Tibial nerve (tissue), 4 donors: ENCODE results near the gene WNK3. TPM values are rescaled to one million over a fixed set of nuclear protein-coding genes. Genes with fewer than 3 reads are reported as not detected.

ENCODE experiments used
- DNase-seq, 2 donors: peaks; one replicate each; pipeline ENCODE4 v3.0.0-alpha.2; 2019; ENCODE audit warnings: low spot score in 2 of 2
- H3K27ac ChIP-seq, 4 donors: fragments of 200-600 bp; sonication (generic) in 3 of 4; one replicate each; pipeline ENCODE4 v1.5.1; 2017 to 2019; ENCODE audit warnings: mild to moderate bottlenecking in 1 of 4
- H3K27me3 ChIP-seq, 2 donors: fragments of 200-600 bp; sonication (generic) in 1 of 2; one replicate each; pipeline versions ENCODE4 v1.5.1 to v1.6.0; 2017 to 2019
- H3K36me3 ChIP-seq, 3 donors: fragments of 200-600 bp; sonication (generic); one replicate each; pipeline ENCODE4 v1.5.1; 2018 to 2019
- H3K4me1 ChIP-seq, 4 donors: fragments of 200-600 bp; sonication (generic) in 3 of 4; one replicate each; pipeline ENCODE4 v1.5.1; 2017 to 2019
- H3K4me3 ChIP-seq, 4 donors: fragments of 200-600 bp; sonication (generic) in 3 of 4; one replicate each; pipeline ENCODE4 v1.5.1; 2017 to 2019; ENCODE audit warnings: mild to moderate bottlenecking in 1 of 4, moderate library complexity in 1 of 4
- H3K9me3 ChIP-seq, 4 donors: fragments of 200-600 bp; sonication (generic) in 3 of 4; one replicate each; pipeline ENCODE4 v1.5.1; 2017 to 2019
- EP300 ChIP-seq, 2 donors: sonication (generic); formaldehyde crosslinking; IDR thresholded peaks; one replicate each; pipeline ENCODE4 v1.6.1; 2017; ENCODE audit warnings: antibody characterized with exemption in 2 of 2, mild to moderate bottlenecking in 1 of 2
- POLR2A ChIP-seq, 2 donors: fragments of 450-650 bp; IDR thresholded peaks; one replicate each; pipeline ENCODE4 v1.6.1; 2017; ENCODE audit warnings: antibody characterized with exemption in 2 of 2, mild to moderate bottlenecking in 2 of 2, moderate library complexity in 2 of 2
- WGBS, 2 donors: methylation state at CpG; one replicate each; pipeline ENCODE4 v1.1.5; 2018; 5-methylcytosine and 5-hydroxymethylcytosine counted together
- total RNA-seq, 4 donors: library from RNA; depleted of rRNA; stranded (reverse); fragments of >200 nt; gene quantifications; one replicate each; pipeline ENCODE4 v1.1.0, GENCODE V29; 2016
- TF ChIP-seq, protein P1 (sequence below), 5 experiments: fragments of 200-600 bp in 3 of 5; fragments of 450-650 bp in 2 of 5; sonication (generic) in 3 of 5; IDR thresholded peaks; one replicate each; pipeline ENCODE4 v1.5.1; 2016 to 2019; ENCODE audit warnings: antibody characterized with exemption in 5 of 5, mild to moderate bottlenecking in 3 of 5, moderate library complexity in 2 of 5

Gene WNK3
- total RNA-seq, 4 donors from 2014 or later: 1.8 to 2.2 (median 2.0) TPM

GRCh38 chrX:54248309-54248708 is 109.5 kb downstream of the WNK3 start:
- H3K27me3 ChIP-seq: peaks cover 0 to 7% of the 10 kb centered on the region in 2 donors
- TF ChIP-seq POLR2A (IDR thresholded peaks at IDR 0.05) (no peak), EP300 (IDR thresholded peaks at IDR 0.05) (no peak)
- TF ChIP-seq, protein P1, sequence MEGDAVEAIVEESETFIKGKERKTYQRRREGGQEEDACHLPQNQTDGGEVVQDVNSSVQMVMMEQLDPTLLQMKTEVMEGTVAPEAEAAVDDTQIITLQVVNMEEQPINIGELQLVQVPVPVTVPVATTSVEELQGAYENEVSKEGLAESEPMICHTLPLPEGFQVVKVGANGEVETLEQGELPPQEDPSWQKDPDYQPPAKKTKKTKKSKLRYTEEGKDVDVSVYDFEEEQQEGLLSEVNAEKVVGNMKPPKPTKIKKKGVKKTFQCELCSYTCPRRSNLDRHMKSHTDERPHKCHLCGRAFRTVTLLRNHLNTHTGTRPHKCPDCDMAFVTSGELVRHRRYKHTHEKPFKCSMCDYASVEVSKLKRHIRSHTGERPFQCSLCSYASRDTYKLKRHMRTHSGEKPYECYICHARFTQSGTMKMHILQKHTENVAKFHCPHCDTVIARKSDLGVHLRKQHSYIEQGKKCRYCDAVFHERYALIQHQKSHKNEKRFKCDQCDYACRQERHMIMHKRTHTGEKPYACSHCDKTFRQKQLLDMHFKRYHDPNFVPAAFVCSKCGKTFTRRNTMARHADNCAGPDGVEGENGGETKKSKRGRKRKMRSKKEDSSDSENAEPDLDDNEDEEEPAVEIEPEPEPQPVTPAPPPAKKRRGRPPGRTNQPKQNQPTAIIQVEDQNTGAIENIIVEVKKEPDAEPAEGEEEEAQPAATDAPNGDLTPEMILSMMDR (IDR thresholded peaks at IDR 0.05): no peak
- H3K27ac ChIP-seq: no peak overlapping the region
- DNase-seq: no peak
- H3K4me1 ChIP-seq: no peaks in the 10 kb centered on the region
- no peaks in the 10 kb centered on the region for H3K9me3 ChIP-seq
- WGBS, 2 donors: 49 to 57% methylated on average over 1 of the region's 1 CpG
- no peaks in the 10 kb centered on the region for H3K36me3 ChIP-seq
- no peak overlapping the region for H3K4me3 ChIP-seq

GRCh38 chrX:54246866-54247265 is 111.0 kb downstream of the WNK3 start:
- no peaks in the 10 kb centered on the region for H3K36me3 ChIP-seq
- H3K4me1 ChIP-seq: no peaks in the 10 kb centered on the region
- DNase-seq: no peak
- no peaks in the 10 kb centered on the region for H3K9me3 ChIP-seq
- peaks cover 0 to 7% of the 10 kb centered on the region in 2 donors for H3K27me3 ChIP-seq
- no peak overlapping the region for H3K4me3 ChIP-seq
- TF ChIP-seq, protein P1 (IDR thresholded peaks at IDR 0.05): no peak
- TF ChIP-seq EP300 (IDR thresholded peaks at IDR 0.05): no peak
- TF ChIP-seq POLR2A (IDR thresholded peaks at IDR 0.05): no peak
- no peak overlapping the region for H3K27ac ChIP-seq

GRCh38 chrX:54238588-54238987 is 119.3 kb downstream of the WNK3 start:
- WGBS, 2 donors: 95 to 100% methylated on average over 4 of the region's 4 CpGs
- no peak for DNase-seq
- H3K4me1 ChIP-seq: no peaks in the 10 kb centered on the region

GRCh38 chrX:54237014-54237413 is 120.8 kb downstream of the WNK3 start:
- 68 to 93% methylated on average over 4 of the region's 4 CpGs for WGBS, 2 donors
- no peak overlapping the region for H3K4me3 ChIP-seq
- H3K27ac ChIP-seq: no peak overlapping the region
- no peak for DNase-seq
- H3K36me3 ChIP-seq: peaks cover 0 to 14% (median 0%) of the 10 kb centered on the region in 3 donors
- TF ChIP-seq POLR2A (IDR thresholded peaks at IDR 0.05) (no peak), EP300 (IDR thresholded peaks at IDR 0.05) (no peak)
- TF ChIP-seq, protein P1 (IDR thresholded peaks at IDR 0.05): no peak
- H3K27me3 ChIP-seq: no peaks in the 10 kb centered on the region
- no peaks in the 10 kb centered on the region for H3K4me1 ChIP-seq
- peaks cover 0 to 8% (median 0%) of the 10 kb centered on the region in 4 donors for H3K9me3 ChIP-seq

More at GRCh38 chrX:54238588-54238987, 119.3 kb downstream of the WNK3 start:
- no peak overlapping the region for H3K4me3 ChIP-seq
- TF ChIP-seq, protein P1 (IDR thresholded peaks at IDR 0.05): no peak
- no peak for TF ChIP-seq EP300 (IDR thresholded peaks at IDR 0.05)
- no peak for TF ChIP-seq POLR2A (IDR thresholded peaks at IDR 0.05)
- H3K36me3 ChIP-seq: peaks cover 0 to 14% (median 0%) of the 10 kb centered on the region in 3 donors
- no peaks in the 10 kb centered on the region for H3K27me3 ChIP-seq
- no peak overlapping the region for H3K27ac ChIP-seq
- H3K9me3 ChIP-seq: peaks cover 0 to 8% (median 0%) of the 10 kb centered on the region in 4 donors

DNA sequence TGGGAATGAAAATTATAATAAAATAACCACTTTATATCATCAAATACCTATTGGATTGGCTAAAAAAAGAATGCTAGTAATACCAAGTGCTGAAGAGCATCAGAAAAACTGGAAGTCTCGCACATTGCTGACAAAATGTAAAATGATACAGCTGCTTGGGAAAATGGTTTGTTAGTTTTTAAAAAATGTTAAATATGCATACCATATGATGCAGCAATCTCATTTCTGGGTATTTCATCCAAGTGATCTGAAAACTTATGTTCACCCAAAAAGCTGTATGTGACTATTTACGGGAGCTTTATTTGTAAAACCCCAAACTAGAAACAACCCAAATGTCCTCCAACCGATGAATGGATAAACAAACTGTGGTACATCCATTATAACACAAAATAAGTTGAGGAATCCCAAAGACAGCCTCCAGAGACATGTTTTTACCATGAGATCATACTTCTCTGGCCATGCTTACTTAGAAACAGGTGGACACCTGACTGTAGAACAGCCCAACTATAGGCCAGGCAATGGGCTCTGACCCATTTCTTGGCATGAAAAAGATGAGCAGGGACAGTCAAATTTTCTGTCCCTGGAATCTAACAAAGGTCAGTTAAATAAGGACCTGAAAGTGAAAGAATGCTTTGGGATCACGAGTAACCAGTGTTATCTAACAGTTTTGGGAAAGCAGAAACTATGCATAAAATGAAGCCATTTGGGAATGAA is 127.3 kb downstream of the WNK3 start:
- H3K36me3 ChIP-seq: no peaks in the 10 kb centered on the region
- no peaks in the 10 kb centered on the region for H3K4me1 ChIP-seq
- no peak for TF ChIP-seq POLR2A (IDR thresholded peaks at IDR 0.05)
- TF ChIP-seq EP300 (IDR thresholded peaks at IDR 0.05): no peak
- TF ChIP-seq, protein P1 (IDR thresholded peaks at IDR 0.05): no peak
- no peak overlapping the region for H3K27ac ChIP-seq
- WGBS, 2 donors: 74 to 77% methylated on average over 4 of the region's 4 CpGs
- H3K4me3 ChIP-seq: no peak overlapping the region
- no peak for DNase-seq
- no peaks in the 10 kb centered on the region for H3K9me3 ChIP-seq
- no peaks in the 10 kb centered on the region for H3K27me3 ChIP-seq
